HG02588 (cell line): ENCODE data around the gene IFT122.
A peak's percentile ranks its signal among the peaks of the same experiment; 100 is the strongest.

Experiments
- ATAC-seq: cut with Tn5 transposase; IDR thresholded peaks from one replicate; pipeline ENCODE4 v1.9.1; 2021; ENCODE audit warnings: mild to moderate bottlenecking, moderate library complexity; ENCODE audit not compliant: unreplicated experiment

Gene IFT122

DNA sequence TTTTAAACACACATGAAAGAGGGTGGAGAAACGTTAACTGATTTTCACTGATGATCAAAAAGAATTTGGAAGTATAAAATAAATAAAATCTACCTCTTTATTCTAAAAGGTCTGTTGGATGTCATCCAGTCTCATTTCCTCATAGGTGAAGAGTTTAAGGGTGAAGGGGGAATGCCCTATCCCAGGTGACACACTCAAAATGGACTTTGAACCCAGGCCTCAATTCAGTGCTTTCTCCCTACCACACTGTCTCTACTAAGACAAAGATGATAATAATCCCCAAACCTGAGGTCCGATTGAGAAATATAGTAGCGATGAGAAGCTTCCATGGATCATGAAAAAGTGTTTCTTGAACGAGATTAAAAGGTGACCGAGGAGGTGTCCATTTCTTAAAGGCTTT is 6.5 kb upstream of the IFT122 start:
- ATAC-seq: no peak

DNA sequence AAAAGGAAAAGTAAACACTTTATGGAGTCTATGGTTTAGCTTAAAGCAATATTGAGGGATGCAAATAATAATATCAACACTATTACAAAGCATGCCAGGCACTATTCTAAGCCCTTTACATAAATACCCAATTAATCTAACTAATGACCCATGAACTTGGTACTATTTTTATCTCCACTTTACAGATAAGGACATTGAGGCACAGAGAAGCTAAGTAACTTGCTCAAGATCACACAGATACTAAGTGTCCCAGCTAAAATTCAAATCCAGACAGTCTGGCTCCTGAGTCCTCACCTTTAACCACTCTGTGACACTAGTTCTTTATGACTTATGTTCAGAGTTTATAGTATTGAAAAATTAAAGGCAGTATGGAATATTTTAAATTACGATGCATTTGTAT is 5.9 kb upstream of the IFT122 start:
- ATAC-seq: no peak

DNA sequence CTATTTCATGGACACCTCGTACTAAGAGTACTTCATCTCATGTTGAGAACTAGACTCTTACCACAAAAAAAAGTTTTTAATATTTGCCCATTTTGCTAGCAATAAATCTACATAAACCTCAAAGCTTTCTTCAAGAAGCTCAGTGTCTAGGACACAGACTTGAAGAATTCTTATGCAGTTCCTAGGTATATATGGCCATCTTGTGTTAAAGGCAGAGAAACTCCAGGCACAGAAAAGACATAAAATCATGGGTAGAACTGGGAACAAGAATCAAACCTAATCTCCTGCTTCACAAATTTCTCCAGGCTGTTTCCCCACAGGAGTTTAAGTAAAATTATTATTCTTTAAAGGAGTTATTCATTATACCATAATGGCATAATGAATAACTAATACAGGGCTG is 4.7 kb upstream of the IFT122 start:
- no peak for ATAC-seq

DNA sequence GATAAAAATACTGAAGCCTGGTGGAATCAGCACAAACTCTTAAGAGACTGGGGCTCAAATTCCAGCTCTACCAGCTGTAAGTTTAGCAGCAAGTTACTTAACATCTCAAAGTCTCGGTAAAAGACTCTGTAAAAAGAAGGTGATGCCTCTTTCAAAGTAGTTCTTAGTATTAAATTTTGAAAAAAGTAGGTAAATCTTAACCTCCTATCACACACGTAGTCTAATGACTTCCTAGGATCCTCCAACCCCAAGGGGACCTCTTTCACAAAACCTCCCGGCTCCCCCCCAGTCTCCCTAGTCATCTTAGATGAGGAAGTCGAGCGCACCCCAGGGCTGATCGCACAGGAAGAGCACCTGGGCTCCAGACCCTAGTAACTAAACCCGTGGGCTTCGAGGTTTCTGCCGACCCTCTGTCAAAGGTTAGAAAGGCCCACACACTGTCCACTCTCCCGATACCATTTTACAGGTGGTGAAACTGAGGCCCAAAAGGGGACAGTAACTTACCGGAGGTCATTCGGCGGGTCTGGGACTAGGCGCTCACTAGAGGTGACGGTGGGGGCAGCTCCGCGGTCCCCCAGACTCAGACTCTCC is 703 bp upstream of the IFT122 start:
- ATAC-seq: peak; percentile 17

DNA sequence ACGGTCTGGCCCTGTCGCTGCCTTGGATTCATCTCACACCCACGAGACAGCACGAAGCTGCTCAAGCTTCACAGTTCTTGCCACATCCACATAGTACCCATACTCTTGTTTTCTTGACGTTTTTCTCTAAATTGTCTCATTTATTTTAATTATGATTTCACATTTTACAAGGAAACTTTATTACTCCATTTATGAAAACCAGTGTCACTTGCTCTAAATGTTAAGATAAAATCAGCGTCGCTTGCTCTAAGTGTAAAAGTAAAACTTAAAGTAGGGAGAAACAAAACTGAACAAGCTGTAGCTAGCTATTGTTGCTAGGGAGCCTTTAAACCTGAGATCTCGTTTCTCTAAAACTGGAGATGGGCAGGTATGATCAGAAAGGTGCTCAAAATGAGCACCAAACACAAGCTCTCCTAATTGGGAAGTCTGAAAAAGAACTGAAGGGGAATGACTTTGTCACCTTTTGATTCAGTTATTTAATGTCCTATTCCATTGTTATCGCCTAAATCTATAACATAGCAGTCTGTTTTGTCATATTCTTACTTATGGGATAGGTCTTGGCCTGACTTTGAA is 680 bp downstream of the IFT122 start:
- ATAC-seq: no peak

DNA sequence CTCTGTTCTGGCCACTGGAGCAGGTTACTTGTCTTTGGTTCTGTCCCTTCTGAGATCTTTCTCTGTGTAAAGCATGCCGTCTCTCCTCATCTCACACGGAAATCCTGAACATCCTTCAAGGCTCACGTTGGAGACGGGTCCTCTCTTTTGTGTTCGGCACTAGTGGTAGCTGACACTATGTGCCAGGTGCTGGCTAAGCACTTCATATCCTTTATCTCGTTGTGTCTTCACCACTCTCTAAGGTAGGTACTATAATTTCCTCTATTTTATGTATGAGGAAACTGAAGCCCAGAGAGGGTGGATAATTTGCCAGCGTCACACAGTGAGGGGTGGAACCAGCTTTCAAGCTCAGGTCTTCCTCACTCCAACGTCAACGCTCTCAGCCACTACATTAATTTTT is 1.2 kb downstream of the IFT122 start:
- no peak for ATAC-seq

DNA sequence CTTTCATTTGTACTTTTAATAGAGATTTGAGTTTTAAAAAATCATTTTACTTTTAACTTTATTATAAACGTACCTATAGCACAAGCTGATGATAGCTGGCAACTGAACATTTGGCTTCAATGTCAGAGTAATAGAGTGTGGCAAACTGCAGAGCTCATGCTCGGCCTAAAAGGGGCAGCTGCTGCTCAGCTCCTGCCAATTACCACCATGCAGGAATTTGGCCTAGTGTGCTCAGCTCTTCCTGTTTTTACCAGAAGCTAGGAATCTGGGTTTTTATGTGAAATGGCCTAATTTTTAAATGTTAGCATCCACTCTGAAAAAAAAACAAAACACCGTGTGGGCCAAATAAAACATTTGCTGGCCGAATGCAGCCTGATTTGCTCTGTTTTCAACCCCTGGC is 1.8 kb downstream of the IFT122 start:
- ATAC-seq: no peak

DNA sequence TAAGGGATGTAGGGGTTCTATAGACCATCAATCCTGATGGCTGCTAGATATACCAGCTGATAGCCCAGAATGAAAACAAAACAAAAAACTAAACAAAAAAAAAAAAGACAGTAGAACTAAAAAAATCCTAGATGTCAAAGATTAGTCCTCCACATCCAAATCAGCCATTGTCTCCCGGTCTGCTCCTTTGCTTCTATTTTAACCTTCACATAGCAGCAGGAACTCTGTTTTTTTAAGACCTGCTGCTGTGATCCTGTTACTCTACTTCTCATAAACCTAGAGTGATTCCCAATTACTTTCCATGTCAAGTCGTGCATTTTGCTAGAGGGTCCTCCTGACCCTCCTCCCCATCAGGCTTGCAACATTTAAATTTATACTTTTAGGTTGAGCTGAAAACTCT is 2.5 kb downstream of the IFT122 start:
- no peak for ATAC-seq

DNA sequence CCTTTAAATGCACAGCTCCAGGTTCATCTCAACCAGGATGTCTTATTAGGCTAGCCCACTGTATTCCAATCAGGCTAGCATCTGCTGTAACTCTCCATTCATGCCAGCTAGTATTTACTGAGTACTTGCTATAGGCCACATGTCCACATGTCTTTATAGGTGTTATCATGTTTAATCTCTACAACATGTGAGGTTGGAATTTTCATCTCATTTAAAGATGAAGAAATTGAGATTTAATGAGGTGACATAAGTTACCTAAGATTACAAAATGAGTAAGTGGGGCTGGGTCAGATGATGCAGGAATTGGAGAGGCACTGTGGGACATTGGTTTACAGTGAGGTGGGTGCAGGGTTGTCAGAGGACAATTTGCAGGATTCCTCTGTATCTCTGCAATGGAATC is 2.9 kb downstream of the IFT122 start:
- ATAC-seq: no peak

DNA sequence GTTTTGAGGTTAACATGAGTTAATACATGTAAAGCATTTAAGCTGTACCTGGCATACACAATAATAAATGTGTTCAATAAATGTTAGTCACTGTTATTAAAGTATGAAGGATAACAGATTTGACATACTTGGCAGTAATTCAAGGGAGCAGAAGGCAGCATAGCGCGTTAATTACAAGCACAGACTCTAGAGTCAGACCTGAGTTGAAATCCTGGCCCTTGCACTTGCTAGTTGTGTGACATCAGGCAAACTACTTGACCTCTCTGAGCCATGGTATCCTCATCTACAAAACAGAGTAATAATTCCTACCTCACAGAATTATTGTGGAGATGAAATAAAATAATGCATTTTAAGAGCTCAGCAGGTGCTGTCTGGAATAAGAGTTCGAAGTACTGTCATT is 5.4 kb downstream of the IFT122 start:
- ATAC-seq: no peak

DNA sequence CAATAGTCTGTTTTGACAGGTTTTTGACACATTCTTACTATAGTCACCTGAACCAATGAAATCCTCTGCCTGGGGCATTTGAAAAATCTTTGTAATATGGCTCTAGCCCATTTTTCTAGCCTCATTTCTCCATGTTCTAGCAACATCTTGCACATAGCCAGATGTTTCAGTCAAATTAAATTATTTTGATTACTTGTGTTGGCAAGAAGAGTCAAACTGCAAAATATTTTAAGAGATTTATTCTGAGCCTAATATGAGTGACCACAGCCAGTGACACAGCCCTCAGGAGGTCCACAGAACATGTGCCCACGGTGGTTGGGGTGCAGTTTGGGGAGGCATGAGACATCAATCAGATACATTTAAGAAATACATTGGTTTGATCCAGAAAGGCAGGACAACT is 6.9 kb downstream of the IFT122 start:
- no peak for ATAC-seq

DNA sequence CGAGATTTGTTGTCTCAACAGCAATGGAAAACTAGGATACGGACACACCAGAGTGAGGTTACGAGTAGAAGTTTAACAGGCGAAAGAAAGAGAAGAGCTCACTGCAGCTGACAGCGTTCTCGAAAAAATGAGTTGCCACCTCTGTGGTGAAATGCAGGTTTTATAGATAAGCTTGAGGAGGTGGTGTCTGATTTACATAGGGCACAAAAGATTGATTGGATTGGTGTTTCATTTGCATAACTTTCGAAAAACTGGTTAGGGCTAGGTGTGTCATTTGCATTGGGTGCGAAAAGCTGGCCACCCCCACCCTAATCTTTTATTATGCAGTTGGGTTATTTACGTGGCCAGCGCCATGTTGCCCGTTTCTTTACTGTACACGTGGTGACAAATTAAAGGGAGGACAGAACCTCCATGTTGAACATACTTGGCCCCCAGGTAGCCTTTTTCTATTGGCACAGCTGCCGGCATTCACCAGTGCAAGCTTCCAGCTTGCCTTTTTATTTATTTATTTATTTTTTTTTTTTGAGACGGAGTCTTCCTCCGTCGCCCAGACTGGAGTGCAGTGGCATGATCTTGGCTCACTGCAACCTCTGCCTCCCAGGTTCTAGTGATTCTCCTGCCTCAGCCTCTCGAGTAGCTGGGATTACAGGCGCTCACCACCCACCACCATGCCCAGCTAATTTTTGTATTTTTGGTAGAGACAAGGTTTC is 8.3 kb downstream of the IFT122 start:
- no peak for ATAC-seq

DNA sequence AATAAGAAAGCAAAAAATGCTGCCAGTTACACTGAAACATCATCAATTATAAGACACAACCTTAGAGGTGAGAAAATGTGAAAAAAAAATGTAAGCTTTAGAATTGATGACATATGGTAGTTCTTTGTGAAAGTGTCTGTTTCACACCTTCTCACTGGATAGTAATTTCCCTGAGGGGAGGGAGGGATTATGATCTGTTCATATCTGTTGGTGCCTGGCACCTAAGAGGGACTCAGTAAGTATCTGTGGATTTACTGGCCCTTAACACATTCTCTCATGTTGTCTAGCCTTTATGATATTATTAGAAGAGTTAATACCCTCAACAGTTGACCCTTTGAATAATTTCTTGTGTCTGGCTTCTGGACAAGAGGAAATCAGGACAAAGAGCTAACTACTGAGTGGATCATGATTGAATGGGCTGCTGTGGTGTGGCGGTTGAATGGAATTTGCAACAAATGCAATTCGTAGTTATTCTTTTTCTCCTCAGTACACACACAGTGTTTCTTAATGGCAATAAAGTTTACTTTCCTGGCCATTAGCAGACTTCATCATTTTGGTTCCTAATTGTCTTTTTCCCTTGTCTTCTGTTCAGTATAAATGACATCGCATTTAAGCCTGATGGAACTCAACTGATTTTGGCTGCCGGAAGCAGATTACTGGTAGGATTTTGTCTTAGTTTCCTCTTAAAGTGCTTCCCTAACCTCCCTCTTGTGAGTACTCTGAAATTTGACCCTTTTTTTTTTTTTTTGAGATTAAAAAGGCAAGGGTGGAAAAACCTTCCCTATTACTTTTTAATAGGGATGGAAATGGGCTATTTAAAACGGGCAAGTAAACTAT is 9.5 kb downstream of the IFT122 start:
- no peak for ATAC-seq

DNA sequence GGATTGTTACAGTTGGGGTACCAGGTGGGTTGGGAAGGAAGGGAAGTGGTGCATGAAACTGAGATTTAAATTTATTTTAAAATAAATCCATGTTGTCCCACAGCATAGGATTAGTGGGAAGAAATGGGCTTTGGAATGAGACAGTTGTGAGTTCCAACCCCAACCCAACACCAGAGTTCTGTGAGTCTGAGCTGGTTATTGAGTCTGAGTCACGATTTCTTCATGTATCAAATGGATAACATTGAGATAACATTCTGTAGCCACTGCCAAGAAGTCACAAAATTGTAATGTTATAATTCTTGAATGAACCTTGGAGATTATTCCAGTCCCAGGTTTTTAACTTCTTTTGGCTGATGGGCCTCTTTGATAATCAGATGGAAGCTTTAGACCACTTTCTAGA is 13.7 kb downstream of the IFT122 start:
- ATAC-seq: no peak

DNA sequence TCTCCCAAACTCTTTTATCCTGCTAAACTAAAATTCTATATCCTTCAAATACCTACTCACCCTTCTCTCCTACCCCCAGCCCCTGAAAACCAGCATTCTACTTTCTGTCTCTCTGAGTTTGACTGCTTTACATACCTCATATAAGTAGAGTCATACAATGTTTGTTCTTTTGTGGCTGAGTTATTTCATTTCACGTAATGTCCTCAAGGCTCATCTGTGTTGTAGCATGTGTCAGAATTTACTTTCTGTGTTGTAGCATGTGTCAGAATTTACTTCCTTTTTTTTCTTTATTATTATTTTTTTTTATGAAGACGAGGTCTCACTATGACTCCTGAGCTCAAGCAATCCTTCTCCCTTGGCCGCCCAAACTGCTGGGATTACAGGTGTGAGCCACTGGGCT is 20.1 kb downstream of the IFT122 start:
- ATAC-seq: no peak

DNA sequence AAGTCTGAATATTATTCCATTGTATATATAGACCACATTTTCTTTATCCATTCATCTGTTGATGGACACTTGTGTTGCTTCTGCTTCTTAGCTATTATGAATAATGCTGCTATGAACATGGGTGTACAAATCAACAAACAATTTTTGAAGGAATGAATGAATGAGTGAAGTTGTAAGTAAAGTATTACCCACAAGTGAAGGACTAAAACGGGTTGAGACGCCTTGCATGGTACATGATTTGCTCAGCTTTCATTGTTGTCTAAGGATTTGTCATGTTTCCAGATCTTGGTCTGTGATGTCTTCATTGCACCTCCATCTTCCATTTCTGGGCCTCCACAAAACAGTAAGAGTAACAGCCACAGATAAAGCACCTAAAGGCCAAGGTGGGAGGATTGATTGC is 20.5 kb downstream of the IFT122 start:
- no peak for ATAC-seq

DNA sequence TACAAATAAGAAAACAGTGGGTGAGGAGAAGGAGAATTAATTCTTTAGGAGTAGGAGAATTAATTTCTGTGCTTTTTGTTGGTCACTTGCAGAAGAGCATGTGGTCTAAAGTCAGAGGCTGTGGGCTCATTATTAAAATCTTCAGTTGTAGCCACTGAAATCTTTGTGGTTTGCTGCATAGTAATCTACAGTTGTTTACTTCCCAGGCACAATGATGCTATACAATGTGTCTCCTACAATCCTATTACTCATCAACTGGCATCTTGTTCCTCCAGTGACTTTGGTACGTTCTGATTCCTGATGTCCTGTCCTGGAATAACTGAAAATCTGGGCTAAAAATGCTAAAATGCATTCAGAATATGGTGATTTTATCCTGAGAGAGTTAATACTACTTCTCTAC is 21.0 kb downstream of the IFT122 start:
- no peak for ATAC-seq

DNA sequence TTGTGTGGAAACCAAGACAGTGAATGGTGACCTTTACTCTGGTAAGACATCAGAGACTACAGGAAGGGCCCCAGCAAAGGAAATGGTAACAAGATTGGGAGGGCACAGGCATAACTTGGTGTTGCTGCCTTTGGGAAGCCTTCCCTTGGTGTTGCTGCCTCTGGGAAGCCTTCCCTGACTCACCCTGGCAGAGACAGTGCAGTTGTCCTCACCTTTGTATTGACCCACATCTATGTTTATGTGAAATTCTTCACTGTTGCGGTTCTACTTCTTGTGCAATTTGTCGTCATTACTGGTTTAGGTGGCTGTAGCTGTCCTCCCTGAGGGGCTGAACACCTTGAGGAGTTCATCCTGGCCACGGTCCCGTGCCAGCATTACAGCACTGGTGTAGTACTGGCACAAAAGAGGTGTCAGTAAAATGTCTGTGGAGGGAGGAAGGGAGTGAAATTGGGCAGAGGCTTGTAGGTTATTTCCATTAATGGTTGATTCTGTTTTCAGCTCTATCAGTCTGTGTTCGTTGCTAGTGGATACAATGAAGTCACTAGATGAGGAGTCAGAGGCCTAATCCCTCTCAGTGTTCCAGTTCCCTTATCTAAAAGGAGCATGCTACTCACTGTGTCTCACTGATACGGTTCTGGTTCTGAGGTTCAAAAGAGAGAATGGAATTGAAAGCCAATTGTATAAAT is 21.6 kb downstream of the IFT122 start:
- ATAC-seq: no peak

DNA sequence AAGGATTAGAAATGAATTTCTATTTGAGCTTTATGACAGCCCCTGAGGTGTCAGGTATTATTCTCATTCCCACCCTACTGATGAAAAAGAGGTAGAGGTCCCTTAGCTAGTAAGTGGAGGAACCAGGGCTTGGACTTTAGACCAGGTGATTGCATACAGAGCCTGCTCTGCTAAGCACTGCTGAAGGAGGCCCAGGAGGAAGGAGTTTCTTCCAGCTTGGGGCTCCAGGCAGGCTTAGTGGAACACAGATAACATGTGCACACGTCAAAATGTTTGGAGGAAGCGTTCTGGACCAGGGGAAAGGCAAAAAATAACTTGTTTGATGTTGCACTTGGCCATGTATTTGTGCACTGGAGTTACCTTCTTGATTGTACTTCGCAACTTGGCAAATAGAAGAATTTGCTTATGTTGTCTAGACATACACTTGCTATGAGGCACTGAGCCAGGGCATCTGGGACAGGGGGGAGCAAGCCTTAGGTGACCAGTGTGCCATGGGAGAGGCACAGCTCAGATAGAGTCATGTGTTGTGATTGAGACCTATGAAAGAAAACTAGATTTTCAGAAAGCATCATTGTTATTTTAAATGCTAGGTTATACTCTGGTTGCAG is 22.4 kb downstream of the IFT122 start:
- no peak for ATAC-seq

DNA sequence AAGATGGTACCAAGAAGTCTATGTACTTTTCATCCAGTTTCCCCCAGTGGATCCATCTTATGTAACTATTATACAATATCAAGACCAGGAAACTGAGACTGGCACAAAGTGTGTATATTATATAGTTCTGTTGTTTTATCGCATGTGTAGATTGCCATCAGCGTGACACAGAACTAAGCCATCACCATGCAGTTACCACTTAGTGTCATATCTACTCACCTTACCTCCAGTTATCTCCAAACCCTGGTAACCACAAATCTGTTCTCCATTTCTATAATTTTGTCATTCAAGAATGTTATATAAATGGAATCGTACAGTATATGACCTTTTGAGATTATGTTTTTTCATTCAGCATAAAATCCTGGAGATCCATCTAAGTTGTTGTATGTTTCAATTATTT is 23.1 kb downstream of the IFT122 start:
- ATAC-seq: no peak

DNA sequence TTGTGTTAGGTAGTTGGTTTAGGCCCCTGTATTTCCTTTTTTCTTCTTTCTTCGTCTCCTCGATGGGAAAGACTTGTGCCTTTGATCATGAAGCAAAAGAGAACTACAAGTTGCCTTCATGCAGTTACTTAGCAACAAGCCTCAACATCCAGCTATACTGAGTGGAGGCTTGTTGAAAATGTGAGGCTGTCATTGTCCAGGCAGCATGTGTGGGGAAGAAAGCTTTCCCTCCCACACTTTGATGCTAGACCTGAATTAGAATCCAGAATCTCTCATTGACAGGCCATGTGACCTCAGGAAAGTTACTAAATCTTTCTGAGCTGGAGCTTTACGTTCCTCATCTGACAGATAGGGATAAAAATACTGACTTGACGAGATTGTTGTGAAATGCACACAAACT is 23.7 kb downstream of the IFT122 start:
- ATAC-seq: no peak
